ENCODE data around the gene TOLLIP. TPM values are rescaled to one million over a fixed set of nuclear protein-coding genes. Genes with fewer than 3 reads are reported as not detected.
"Not testable (repeated sequence)": the region's sequence is repeated elsewhere in the genome, so short reads cannot be mapped to it uniquely, and the experiment has no call there.

The TOLLIP gene
- total RNA-seq, 1 donor from 2014 or later = 42.9 TPM

DNA sequence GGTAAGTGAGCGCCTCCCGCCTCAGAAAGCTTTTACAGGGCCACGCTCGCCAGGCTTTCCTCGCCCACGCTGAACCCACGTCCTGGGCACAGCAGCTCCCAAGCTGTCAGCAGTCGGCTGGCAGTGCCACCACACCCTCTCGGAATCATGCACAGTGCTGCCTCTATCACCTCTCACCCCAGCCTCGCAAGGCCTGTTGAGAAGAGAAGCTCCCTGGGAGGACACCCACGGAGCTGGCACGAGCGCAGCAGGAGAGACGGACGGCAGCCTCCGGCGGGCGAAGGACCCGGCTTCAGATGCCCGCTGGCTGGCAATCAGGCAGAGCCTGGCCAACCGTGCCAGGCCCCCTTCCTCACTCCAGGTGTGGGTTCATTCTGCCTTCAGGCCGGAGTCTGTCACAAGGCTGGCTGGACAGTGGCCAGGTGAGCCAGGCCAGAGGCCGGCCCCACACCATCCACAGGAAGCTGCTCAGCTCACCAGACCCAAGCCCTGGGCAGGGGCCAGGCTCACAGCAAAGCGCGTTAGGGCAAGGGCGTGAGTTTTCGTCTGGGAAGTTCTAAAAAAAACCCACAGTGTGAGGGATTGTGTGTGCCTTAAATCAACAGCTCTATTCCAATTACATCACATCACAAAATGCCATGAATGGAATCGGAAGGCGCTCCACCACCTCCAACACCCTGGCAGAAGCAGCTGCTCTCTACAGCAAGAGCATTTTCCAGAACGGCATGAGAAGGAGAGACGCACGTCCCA is 33.2 kb downstream of the TOLLIP start:
- intact Hi-C loops (cut with micrococcal nuclease) = no loop called here
- no peaks in the 10 kb centered on the region for H3K27me3 Mint-ChIP-seq (ENCODE audit: insufficient read depth)
- H3K4me1 Mint-ChIP-seq (ENCODE audit: low read depth) = no peaks in the 10 kb centered on the region
- H3K4me3 Mint-ChIP-seq = no peak overlapping the region
- no peak overlapping the region for H3K27ac Mint-ChIP-seq
- no peaks in the 10 kb centered on the region for H3K9me3 Mint-ChIP-seq
- peaks cover 3% of the 10 kb centered on the region for H3K36me3 Mint-ChIP-seq (ENCODE audit: low read depth)
- no peak for DNase-seq (ENCODE audit: low spot score)

DNA sequence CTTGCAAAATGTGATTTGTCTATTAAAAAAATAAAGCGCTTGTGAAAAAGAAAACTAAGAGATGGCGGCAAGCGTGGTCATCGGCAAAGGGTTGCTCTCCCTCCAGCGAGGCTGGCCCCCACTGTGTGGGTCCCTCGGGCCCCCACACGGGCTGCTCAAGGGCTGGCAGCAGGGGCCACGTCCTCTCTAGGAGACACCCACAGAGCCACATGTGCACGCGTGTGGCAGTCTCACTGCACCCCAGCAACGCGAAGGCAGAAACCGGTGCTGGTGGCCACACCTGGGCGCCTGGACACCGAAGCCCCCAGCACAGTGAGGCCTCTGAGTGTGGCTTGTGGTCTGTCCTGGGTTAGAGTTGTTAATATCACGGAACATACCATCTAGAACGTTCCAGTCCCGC is 34.4 kb downstream of the TOLLIP start:
- Mint-ChIP-seq H3K36me3 (ENCODE audit: low read depth) (peaks cover 1% of the 10 kb centered on the region), H3K27me3 (ENCODE audit: insufficient read depth) (no peaks in the 10 kb centered on the region), H3K27ac (no peak overlapping the region), H3K4me1 (ENCODE audit: low read depth) (no peaks in the 10 kb centered on the region), H3K9me3 (no peaks in the 10 kb centered on the region), H3K4me3 (no peak overlapping the region)
- intact Hi-C loops (cut with micrococcal nuclease) = no loop called here
- no peak for DNase-seq (ENCODE audit: low spot score)

DNA sequence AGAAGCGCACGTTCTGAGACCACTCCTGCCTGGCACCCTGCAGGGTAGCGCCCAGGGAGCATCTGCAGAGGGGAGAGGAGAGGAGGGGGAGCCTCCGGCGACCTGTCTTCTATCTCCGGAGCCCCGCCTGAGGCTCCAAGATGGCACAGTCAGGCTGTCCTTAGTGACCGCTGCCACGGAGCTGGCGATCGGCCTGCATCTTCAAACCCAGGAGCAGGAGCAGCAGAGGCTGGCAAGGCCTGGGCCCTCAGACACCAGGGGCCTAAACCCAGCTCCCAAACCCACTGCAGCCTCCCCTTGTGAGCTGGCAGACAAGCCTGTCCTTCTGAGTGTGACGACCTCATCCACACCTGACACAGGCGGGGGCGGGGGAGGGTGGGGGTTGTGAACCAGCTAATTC is 34.9 kb downstream of the TOLLIP start:
- Mint-ChIP-seq H3K4me1 (ENCODE audit: low read depth) (no peaks in the 10 kb centered on the region), H3K36me3 (ENCODE audit: low read depth) (peaks cover 1% of the 10 kb centered on the region), H3K9me3 (no peaks in the 10 kb centered on the region), H3K4me3 (no peak overlapping the region), H3K27ac (no peak overlapping the region), H3K27me3 (ENCODE audit: insufficient read depth) (no peaks in the 10 kb centered on the region)
- intact Hi-C loops (cut with micrococcal nuclease) = no loop called here
- no peak for DNase-seq (ENCODE audit: low spot score)

DNA sequence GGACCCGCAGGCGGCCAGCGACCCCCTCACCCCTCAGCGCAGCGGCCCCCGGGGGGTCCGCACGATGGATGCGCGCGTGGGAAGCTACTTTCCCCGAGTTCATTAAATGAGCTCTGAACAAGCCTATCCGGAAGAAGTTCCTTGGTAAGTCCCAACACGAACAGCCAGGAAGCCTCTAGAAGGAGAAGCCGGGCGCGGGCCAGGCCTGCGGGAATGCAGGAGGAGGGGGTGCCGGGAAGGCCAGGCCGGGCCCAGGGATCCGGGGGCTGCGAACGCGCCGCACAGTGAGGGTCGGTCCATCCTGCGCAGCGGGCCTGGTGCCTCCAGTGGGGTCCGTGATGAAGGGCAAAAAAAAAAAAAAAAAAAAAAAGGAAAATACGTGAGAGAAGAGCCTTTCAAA is 36.9 kb downstream of the TOLLIP start:
- Mint-ChIP-seq H3K4me3 (no peak overlapping the region), H3K9me3 (no peaks in the 10 kb centered on the region), H3K36me3 (ENCODE audit: low read depth) (peaks cover 1% of the 10 kb centered on the region), H3K4me1 (ENCODE audit: low read depth) (no peaks in the 10 kb centered on the region), H3K27me3 (ENCODE audit: insufficient read depth) (no peaks in the 10 kb centered on the region), H3K27ac (no peak overlapping the region)
- DNase-seq (ENCODE audit: low spot score) = no peak
- intact Hi-C loops (cut with micrococcal nuclease) = no loop called here

DNA sequence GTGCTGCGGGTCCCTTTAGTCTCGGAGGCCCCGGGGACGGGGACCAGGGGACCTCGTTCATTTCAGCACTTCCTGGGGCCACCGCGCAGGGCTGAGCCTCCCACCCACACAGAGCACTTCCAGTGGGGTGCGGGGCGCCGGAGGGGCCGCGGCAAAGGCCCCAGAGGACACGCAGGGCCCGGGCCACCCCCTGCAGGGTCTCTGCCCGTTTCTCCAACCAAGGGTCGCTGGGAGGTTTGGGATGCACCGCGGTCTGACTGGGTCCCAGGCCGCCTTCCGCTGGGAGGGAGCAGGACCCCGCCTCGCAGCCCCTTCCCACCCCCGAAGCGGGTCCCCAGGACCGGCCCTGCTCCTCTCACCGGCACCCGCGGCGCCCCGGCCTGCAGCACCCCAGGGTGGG is 37.5 kb downstream of the TOLLIP start:
- Mint-ChIP-seq H3K27me3 (ENCODE audit: insufficient read depth) (no peaks in the 10 kb centered on the region), H3K4me3 (no peak overlapping the region)
- intact Hi-C loops (cut with micrococcal nuclease) = no loop called here

DNA sequence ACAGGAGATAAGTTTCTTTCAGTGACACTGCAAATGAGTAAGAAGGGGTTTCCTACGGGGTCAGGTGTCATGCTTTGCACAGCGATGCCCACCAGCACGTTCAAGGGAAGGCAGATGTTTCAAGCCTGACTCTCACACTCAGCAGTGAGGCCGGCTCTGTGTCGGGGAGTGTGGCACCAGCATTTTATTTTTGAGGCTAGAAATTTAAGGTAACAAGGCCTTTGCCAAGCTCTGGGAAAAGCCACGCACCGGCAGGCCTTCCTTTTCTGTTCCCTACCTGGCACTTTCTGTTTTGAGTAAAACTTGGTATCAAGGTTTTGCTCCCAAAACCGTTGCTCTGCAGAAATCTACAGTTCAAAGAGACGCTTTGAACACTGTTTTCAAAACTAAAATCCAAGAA is 38.0 kb downstream of the TOLLIP start:
- H3K4me3 Mint-ChIP-seq = no peak overlapping the region
- H3K27ac Mint-ChIP-seq = no peak overlapping the region
- intact Hi-C loops (cut with micrococcal nuclease) = no loop called here
- no peaks in the 10 kb centered on the region for H3K9me3 Mint-ChIP-seq
- no peaks in the 10 kb centered on the region for H3K36me3 Mint-ChIP-seq (ENCODE audit: low read depth)
- no peaks in the 10 kb centered on the region for H3K27me3 Mint-ChIP-seq (ENCODE audit: insufficient read depth)
- no peaks in the 10 kb centered on the region for H3K4me1 Mint-ChIP-seq (ENCODE audit: low read depth)
- no peak for DNase-seq (ENCODE audit: low spot score)

More for the DNA sequence above, 37.5 kb downstream of the TOLLIP start:
- no peaks in the 10 kb centered on the region for H3K4me1 Mint-ChIP-seq (ENCODE audit: low read depth)
- no peak for DNase-seq (ENCODE audit: low spot score)
- H3K27ac Mint-ChIP-seq = no peak overlapping the region
- H3K36me3 Mint-ChIP-seq (ENCODE audit: low read depth) = peaks cover 1% of the 10 kb centered on the region
- H3K9me3 Mint-ChIP-seq = no peaks in the 10 kb centered on the region

DNA sequence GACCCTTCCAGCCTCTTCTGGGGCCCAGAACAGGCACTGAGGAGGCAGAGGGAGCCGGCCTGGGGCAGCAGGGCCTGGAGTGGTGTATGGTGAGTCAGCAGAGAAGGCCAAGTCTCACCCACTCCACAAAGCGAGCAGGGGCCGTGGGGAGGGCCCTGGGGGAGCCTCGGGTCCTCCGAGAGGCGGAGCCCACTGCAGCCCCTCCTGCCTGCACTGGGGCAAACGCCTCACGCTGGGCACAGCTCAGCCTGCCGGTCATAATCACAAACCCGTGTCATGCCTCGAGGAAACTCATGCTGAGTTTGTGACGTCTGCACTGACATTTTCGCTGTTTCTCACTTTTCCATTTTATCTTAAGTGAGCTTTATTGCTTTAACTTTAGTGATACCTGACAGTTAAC is 38.4 kb downstream of the TOLLIP start:
- no peaks in the 10 kb centered on the region for H3K4me1 Mint-ChIP-seq (ENCODE audit: low read depth)
- no peak for DNase-seq (ENCODE audit: low spot score)
- H3K27me3 Mint-ChIP-seq (ENCODE audit: insufficient read depth) = no peaks in the 10 kb centered on the region
- intact Hi-C loops (cut with micrococcal nuclease) = no loop called here
- H3K27ac Mint-ChIP-seq = no peak overlapping the region
- H3K36me3 Mint-ChIP-seq (ENCODE audit: low read depth) = no peaks in the 10 kb centered on the region
- no peaks in the 10 kb centered on the region for H3K9me3 Mint-ChIP-seq
- H3K4me3 Mint-ChIP-seq = no peak overlapping the region

DNA sequence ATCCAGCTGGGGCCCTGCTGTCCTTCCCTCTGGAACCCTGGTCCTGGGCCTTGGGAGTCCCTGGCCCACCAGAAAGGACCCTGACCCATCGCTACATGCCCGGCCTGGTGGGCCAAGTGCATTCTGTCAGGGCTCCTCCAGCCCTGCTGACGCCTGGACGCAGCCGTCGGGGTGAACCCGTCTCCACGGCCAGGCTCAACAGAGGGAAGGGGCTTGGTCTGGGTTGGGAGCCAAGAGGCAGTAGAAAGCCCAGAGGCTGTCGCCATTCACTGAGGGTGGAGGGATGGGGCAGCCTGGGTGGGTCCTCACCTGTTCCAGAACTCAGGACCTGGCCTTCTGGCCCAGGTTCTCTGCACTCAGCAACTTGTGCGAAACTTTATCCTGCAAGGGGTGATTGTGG is 39.0 kb downstream of the TOLLIP start:
- Mint-ChIP-seq H3K4me1 (ENCODE audit: low read depth) (no peaks in the 10 kb centered on the region), H3K27ac (no peak overlapping the region), H3K9me3 (no peaks in the 10 kb centered on the region), H3K27me3 (ENCODE audit: insufficient read depth) (no peaks in the 10 kb centered on the region), H3K36me3 (ENCODE audit: low read depth) (no peaks in the 10 kb centered on the region), H3K4me3 (no peak overlapping the region)
- intact Hi-C loops (cut with micrococcal nuclease) = no loop called here
- DNase-seq (ENCODE audit: low spot score) = no peak

DNA sequence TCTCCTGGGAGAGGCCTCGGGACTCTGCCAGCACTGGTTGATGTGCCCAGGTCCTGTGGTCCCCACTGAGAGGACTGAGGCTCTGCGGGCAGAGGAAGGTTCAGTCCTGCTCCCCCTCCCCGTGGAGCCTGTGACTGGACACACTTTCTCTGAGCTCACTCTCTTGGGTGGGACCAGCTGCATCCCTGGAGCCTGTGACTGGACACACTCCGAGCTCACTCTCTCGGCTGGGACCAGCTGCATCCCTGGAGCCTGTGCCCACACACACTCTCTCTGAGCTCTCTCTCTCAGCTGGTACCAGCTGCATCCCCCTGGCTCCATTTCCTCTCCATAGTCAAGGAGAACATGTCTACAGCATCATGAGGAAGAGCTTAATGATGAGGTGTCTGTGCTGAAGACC is 39.5 kb downstream of the TOLLIP start:
- Mint-ChIP-seq H3K27me3 (ENCODE audit: insufficient read depth) (no peaks in the 10 kb centered on the region), H3K36me3 (ENCODE audit: low read depth) (no peaks in the 10 kb centered on the region), H3K9me3 (peaks cover 5% of the 10 kb centered on the region), H3K4me1 (ENCODE audit: low read depth) (no peaks in the 10 kb centered on the region), H3K27ac (no peak overlapping the region), H3K4me3 (no peak overlapping the region)
- intact Hi-C loops (cut with micrococcal nuclease) = no loop called here
- DNase-seq (ENCODE audit: low spot score) = no peak

DNA sequence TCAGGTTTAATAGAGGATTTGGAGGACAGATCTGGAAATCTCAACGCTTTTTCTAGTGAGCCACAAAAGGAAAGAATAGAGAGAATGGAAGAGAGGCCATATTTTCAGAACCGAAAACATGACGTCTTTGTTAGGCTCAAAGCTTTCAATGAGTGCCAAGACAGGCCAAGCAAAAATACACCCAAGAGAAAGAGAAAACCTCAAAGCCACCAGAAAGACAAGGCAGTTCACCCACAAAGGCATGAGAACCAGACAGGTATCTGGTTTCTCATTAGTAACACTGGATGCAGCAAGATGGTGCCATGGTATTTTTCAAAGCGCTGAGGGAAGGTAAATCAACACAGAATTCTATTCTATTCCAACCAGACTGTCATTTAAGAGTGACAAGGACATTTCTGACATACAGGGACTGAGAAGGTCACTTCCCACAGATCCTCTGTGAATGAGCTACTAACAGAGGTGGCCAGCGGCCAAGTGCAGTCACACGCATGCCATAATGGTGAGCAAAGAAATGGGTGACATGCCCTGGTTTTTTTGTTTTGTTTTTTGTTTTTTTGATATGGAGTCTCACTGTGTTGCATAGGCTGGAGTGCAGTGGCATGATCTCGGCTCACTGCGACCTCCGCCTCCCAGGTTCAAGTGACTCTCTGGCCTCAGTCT is 41.9 kb downstream of the TOLLIP start:
- intact Hi-C loops (cut with micrococcal nuclease) = no loop called here
- Mint-ChIP-seq H3K4me3 (no peak overlapping the region), H3K9me3 (peaks cover 5% of the 10 kb centered on the region), H3K4me1 (ENCODE audit: low read depth) (peaks cover 4% of the 10 kb centered on the region), H3K27ac (no peak overlapping the region), H3K27me3 (ENCODE audit: insufficient read depth) (no peaks in the 10 kb centered on the region), H3K36me3 (ENCODE audit: low read depth) (peaks cover 3% of the 10 kb centered on the region)
- no peak for DNase-seq (ENCODE audit: low spot score)

DNA sequence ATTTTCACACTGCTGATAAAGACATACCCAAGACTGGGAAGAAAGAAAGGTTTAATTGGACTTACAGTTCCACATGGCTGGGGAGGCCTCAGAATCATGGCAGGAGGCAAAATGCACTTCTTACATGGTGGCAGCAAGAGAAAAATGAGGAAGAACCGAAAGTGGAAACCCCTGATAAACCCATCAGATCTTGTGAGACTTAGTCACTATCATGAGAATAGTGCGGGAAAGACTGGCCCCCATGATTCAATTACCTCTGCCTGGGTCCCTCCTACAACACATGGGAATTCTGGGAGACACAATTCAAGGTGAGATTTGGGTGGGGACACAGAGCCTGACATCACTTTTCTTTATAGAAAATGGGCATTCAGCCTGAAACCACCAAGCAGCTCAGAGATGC is 42.5 kb downstream of the TOLLIP start:
- DNase-seq (ENCODE audit: low spot score); H3K36me3 Mint-ChIP-seq (ENCODE audit: low read depth); intact Hi-C loops (cut with micrococcal nuclease); H3K4me3 Mint-ChIP-seq; H3K27ac Mint-ChIP-seq; H3K4me1 Mint-ChIP-seq (ENCODE audit: low read depth); H3K9me3 Mint-ChIP-seq; H3K27me3 Mint-ChIP-seq (ENCODE audit: insufficient read depth): not testable (repeated sequence)

DNA sequence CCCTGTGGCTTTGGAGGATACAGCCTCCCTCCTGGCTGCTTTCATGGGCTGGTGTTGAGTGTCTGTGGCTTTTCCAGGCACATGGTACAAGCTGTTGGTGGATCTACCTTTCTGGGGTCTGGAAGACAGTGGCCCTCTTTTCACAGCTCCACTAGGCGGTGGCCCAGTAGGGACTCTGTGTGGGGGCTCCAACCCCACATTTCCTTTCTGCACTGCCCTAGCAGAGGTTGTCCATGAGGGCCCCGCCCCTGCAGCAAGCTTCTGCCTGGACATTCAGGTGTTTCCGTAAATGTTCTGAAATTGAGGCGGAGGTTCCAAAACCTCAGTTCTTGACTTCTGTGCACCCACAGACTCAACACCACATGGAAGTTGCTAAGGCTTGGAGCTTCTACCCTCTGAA is 44.0 kb downstream of the TOLLIP start:
- H3K9me3 Mint-ChIP-seq = not testable (repeated sequence)

DNA sequence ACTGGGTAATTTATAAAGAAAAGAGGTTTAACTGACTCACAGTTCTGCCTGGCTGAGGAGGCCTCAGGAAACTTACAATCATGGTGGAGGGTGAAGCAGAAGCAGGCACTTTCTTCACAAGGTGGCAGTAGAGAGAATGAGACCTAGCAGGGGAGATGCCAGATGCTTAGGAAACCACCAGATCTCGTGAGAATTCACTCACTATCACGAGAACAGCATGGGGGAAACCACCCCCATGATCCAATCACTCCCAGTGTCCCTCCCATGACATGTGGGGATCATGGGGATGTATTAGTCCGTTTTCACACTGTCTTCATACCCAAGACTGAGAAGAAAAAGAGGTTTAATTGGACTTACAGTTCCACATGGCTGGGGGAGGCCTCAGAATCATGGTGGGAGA is 45.0 kb downstream of the TOLLIP start:
- H3K27me3 Mint-ChIP-seq (ENCODE audit: insufficient read depth); H3K4me3 Mint-ChIP-seq; H3K9me3 Mint-ChIP-seq; H3K4me1 Mint-ChIP-seq (ENCODE audit: low read depth); H3K27ac Mint-ChIP-seq; H3K36me3 Mint-ChIP-seq (ENCODE audit: low read depth): not testable (repeated sequence)
- DNase-seq (ENCODE audit: low spot score) = peak; percentile 14
- intact Hi-C loops (cut with micrococcal nuclease) = loop anchor here (1.0 to 5.0 kb wide), 3 partner anchors 73 to 310 kb away; no protein-coding TSS in a partner anchor

More for the DNA sequence above, 44.0 kb downstream of the TOLLIP start:
- H3K27ac Mint-ChIP-seq; DNase-seq (ENCODE audit: low spot score); H3K36me3 Mint-ChIP-seq (ENCODE audit: low read depth); H3K27me3 Mint-ChIP-seq (ENCODE audit: insufficient read depth); intact Hi-C loops (cut with micrococcal nuclease); H3K4me3 Mint-ChIP-seq; H3K4me1 Mint-ChIP-seq (ENCODE audit: low read depth): not testable (repeated sequence)
